Hematopoietic multipotent progenitor cell treated with erythropoietin and hydrocortisone succinate and interleukin-3 and kit ligand, for 4 days (in vitro differentiated cells): ENCODE results near the gene OGDH.

Experiments
- DNase-seq: peaks from one replicate; pipeline ENCODE4 v3.0.0-alpha.2; 2015

The OGDH gene

GRCh38 chr7:44618753-44619152 is 12.3 kb downstream of the OGDH start:
- no peak for DNase-seq

GRCh38 chr7:44621034-44621749 is 14.8 kb downstream of the OGDH start:
- DNase-seq = no peak

DNA sequence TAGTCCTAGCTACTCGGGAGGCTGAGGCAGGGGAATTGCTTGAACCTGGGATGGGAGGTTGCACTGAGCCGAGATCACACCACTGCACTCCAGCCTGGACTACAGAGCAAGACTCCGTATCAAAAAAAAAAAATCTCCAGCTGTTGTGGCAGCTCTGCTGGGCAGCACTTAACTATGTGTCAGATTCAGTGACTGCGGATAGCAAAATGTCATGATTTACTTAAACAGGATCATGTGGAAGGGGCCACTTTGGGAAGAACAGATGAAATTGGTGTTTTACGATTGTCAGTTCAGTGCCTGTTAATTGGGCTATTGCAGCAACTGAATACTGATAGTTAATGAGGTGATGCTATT is 15.3 kb downstream of the OGDH start:
- DNase-seq = no peak

- no peak for DNase-seq
Observed at GRCh38 chr7:44622342-44623151, 16.1 kb downstream of the OGDH start.

- no peak for DNase-seq
Observed at GRCh38 chr7:44624318-44624717, 17.9 kb downstream of the OGDH start.

DNA sequence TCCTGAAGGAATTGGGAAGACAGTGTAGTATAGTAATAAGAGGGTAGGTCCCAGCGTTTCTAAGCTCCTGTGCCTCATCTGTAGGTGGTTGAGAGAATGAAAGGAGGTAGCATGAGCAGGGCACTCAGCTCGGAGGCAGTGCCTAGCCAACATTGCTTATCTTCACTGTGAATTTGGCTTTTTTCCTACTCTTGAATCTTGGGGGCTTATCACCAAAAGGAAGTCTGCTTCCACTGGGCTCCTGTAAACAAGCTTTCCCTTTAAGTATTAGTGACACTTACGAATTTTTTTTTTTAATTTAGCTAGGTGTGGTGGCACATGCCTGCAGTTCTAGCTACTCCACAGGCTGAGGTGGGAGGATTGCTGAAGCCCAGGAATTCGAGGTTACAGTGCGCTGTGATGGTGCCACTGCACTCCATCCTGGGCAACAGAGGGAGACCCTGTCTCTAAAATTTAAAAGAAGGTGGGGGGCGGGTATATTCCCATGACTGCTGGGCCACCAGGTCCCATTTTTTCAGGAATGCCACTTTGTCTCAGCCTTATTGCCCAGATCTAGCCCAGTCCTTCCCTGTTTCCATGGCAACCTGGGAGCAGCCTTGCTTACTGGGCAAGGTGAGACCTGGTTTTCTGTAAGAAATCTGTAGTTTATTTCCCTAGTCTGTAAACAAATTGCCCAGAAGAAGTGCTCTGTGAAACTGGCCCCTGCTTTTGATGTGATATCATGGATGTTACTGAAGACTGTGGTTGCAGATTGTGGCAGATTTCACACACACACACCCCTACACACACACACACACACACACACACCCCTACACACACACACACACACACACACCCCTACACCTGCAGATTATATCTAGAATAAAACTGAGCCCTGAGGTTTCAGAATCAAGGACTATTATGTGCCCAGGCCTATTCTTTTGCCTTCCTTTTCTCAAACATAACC is 19.4 kb downstream of the OGDH start:
- peak; percentile 77 for DNase-seq

GRCh38 chr7:44626620-44627019 is 20.2 kb downstream of the OGDH start:
- DNase-seq = no peak

DNA sequence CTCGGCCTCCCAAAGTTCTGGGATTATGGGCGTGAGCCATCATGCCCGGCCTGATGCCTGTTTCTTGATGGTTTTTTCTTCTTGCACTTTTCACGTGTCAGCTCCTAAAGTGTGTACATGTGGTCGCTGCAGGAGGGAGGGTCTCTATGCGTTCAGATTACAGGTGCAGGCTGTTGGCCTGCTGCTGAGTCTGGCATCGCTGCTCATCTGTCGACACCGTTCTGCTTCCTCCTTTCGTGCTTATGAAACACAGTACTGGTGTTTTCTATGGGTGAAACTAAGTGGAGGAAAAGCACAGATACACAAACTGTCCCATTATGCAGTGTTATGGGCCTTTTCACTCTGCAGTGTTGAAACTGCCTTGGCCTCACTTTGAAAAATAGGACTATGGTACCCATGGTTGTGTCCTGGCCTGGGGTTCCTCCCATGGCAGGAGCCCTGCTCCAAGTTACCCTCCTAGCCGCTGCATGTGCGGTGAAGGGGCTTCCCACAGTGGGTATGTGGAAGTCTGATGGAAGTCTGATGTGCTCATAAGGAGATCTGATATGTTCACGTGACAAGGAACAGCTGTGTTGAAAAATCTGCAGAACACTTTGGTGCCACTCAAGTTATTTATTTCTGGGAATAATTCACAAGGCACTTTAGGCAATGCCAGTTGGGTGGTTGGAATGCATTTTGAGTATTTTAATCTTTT is 23.5 kb downstream of the OGDH start:
- DNase-seq = peak; percentile 50

DNA sequence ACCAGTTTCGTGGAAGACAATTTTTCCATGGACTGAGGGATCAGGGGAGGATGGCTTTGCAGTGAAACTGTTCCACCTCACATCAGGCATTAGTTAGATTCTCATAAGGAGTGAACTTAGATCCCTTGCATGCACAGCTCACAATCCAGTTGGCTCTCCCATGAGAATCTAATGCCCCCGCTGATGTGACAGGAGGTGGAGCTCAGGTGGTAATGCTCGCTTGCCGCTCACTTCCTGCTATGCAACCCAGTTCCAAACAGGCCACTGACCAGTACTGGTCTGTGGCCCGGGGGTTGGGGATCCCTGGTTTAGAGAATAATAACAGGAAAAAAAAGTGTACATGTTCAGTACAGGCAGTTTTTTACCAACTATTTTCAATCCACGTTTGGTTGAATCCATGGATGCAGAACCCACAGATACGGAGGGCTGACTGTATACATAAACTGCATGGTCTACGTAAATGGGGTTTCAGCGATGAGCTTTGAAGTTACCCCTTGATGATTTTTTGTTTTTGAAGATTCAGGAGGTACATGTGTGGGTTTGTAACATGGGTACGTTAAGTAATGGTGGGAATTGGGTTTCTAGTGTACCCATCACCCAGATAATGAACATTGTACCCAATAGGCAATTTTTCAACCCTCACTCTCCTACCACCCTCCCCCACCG is 24.5 kb downstream of the OGDH start:
- DNase-seq = no peak

DNA sequence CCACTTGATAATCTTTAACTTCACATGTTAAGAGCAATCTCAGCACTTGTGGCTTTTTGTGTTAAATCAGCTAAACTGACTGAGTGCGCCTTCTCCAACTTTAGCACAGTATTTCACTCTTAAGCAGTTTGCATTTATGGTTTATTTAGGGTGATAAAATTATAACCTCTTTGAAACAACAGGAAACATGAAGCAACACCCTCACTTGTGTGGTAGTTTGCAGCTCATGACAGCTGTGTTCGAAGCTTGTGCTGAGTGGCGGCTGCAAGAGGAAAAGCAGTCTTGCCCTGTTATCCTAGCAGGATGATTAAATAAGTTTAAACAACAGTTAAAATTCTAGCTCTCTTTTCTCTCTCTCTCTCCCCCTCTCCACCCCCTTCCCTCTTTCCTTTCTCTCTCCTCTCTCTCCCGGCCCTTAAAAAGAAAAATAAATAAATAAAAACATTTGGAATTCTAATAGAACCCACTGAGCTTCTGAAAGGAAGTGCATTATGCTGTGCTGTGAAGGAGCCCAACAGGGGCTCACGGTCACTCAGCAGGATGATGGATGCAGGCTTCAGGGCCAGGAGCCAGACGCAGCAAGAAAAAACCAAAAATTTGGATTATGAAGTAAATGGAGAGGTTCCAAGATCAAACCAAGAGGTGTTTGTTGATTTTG is 25.2 kb downstream of the OGDH start:
- peak; percentile 69 for DNase-seq

DNA sequence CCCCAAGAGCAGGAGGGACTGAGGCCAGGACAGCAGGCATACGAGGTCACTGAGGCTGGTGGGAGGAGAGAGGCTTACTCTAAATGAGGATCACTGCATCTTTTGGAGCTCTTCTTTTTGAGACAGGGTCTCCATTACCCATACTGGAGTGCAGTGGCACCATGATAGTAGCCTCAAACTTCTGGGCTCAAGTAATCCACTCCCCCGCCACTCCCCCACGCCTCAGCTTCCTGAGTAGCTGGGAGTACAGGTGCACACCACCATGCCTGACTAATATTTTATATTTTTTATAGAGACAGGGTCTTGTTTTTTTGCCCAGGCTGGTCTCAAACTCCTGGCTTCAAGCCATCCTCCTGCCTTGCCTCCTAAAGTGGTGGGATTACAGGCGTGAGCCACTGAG is 25.8 kb downstream of the OGDH start:
- no peak for DNase-seq

DNA sequence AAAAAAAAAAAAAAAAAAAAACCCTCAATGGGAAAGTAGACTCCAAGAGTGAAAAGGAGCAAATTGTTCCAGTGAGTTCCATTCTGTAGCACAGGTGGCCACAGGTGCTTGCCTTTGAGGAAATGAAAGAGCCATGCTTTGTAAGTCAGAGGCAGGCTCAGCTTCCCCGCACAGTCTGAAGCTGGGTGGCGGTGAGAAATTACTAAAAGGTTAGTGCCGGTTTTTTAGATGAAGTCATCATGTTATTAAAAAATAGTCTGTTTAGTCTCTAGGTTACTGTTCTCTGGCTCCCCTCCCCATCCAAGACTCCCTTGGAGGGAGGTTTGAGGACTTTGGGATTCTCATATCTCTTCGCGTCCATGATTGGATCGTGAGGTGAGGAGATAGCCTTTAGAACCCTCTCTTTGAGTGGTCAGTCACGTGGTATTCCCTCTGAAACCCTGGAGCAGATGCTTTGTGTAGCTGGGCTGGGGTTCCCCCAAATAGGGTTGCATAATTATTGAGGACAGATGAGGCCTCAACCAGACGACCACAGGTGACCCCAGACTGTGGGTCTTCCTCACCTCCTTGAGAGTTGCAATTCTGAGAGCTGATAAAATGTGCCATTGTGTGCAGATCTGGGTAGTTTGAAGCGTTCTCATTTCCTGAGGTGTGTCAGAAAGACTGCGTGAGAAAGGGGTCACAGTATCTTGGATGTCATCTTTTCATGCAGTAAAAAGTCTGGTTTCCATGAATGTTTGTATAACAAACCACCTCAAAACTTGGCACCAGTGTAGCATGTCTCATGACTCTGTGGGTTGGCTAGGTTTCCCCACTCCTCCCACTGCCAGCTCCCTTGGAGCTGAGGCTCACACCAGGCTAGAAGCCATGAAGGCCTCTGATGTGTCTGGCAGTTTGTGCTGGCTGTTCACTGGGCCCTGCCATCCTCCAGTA is 27.1 kb downstream of the OGDH start:
- peak; percentile 86 for DNase-seq

DNA sequence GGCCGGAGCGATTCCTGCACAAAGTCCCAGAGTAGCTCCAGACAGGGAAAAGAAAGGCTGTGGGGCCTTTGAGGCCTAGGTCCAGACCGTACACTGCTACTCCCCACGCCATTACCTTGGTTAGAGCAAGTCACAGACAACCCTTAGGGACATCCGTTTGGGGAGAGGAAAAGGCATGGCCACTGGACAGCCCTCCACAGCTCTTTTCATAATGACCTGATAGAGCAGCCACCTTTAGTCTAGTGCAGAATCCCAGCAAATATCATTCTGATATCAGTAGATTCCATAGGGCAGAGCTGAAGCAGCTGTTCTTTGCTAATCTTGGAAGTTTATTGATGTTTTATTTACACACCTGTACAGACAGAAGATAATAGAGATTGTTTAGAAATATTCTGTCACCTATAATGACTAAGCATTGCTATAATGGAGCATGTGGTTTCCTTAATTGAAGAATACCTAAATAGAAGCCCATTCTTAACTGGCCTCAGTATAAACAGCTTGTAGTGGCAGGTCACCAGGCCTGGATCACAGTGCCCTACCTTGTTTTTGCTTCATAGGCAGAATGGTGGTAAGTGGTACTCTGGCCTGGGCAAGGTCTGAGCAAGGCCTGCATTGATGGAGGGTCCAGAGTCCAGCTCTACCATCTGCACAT is 27.9 kb downstream of the OGDH start:
- no peak for DNase-seq

DNA sequence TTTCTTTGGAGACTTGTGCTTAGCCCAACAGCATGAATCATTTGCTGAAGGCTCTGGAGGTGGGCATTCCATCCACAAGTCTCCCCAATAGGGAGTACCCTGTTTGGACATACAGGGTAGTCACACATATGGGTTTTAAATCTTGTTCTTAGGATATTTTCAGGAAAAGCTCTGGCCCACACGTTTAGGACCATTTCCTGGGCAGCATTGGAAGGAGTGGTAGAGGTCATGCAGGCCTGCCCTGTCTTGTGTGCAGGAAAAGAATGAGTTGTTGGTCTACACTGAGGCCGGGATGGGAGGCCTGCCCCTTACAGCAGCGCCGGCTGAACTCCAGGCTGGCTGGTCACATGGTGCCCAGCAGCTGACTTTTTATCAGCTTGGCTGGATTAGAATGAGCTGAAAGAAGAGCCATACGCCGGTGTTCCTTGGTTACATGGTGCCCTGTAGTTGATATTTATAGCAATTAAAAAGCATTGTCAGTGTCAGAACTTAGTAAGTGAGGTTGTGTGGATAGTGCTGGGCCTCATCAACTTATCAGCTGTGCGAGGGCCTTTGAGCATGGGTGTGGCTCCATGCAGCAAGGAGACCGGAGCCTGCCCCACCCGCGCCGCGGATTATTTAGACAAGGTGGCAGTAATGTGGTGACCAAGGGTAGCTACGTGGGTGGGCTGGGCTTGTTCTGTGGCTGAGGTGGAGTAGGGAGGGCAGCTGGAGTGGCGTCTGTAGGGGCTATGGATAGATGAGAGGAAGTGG is 28.6 kb downstream of the OGDH start:
- DNase-seq = peak; percentile 93

DNA sequence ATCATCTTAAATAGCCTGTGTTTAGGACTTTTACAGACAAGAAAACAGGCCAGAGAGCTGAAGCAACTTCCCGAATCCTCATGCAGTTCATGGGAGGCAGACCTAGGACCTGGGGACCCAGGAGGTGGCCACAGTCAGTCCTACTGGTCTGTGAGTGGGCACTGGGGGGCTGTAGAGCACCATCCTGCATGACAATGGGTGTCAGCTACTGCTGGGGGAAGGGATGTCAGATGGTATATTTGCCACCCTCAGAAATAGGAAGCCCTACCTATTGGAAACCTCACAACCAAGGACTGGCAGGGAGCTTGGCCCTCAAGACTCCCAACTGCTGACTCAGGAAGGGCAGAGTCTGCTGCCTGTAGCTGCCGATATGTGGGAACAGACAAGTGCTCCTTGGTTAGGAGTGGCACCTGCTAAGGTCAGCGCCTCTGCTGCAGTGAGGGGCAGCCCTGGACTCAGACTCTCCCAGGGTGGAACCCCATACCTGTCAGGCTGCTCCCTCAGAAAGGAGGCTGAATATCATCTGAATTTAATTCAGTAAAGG is 29.7 kb downstream of the OGDH start:
- DNase-seq = peak; percentile 33

DNA sequence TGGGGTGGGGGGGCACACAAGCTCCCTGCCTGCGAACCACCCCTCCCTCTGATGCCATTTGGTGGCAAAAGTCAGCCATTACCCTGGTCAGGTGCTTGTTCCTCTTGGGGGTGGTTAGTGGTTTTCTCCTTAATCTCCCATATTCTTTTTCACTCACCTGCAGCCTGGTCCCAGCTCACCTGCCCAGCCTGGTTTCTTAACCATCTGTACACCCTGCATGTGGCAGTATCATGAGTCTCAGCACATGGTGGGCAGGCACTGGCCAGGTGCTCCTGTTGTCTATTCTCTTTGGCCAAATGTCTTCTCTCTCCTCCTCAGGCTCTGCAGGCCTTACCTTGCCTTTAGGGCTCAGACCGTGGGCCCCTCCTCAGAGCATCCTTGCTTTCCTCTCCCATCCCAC is 30.5 kb downstream of the OGDH start:
- no peak for DNase-seq

- DNase-seq = peak; percentile 87
Observed at GRCh38 chr7:44637788-44638594, 31.6 kb downstream of the OGDH start.
